Liver (tissue), 9 donors: ENCODE measurements around the gene PPM1D. TPM values are rescaled to one million over a fixed set of nuclear protein-coding genes. Genes with fewer than 3 reads are reported as not detected.

Source experiments
- DNase-seq: peaks from one replicate; pipeline ENCODE4 v3.0.0-alpha.2; 2017; ENCODE audit warnings: low spot score
- H3K27ac ChIP-seq, 2 donors: one replicate each; pipeline ENCODE4 v1.7.0; 2013; ENCODE audit warnings: inconsistent platforms in 2 of 2, low read length in 2 of 2, control low read depth in 1 of 2, low read depth in 1 of 2, mild to moderate bottlenecking in 1 of 2
- H3K27me3 ChIP-seq, 4 donors: one replicate each; pipeline versions ENCODE4 v1.6.1 to v1.7.0; 2013; ENCODE audit warnings: low read length in 3 of 4, inconsistent platforms in 1 of 4, mild to moderate bottlenecking in 1 of 4, moderate library complexity in 1 of 4; ENCODE audit not compliant: control insufficient read depth in 4 of 4, insufficient read depth in 4 of 4
- H3K36me3 ChIP-seq, 4 donors: one replicate each; pipeline versions ENCODE4 v1.6.1 to v1.7.0; 2013; ENCODE audit warnings: low read length in 3 of 4, mild to moderate bottlenecking in 3 of 4, low read depth in 1 of 4, moderate library complexity in 1 of 4; ENCODE audit not compliant: control insufficient read depth in 4 of 4, insufficient read depth in 3 of 4
- H3K4me1 ChIP-seq, 4 donors: one replicate each; pipeline versions ENCODE4 v1.6.1 to v1.7.0; 2013; ENCODE audit warnings: low read length in 3 of 4, mild to moderate bottlenecking in 3 of 4, moderate library complexity in 1 of 4; ENCODE audit not compliant: control insufficient read depth in 4 of 4, insufficient read depth in 4 of 4
- H3K4me3 ChIP-seq, 3 donors: one replicate each; pipeline versions ENCODE4 v1.6.1 to v1.7.0; 2013; ENCODE audit warnings: low read length in 3 of 3, control low read depth in 1 of 3, low read depth in 1 of 3, mild to moderate bottlenecking in 1 of 3
- H3K9ac ChIP-seq, 2 donors: one replicate each; pipeline ENCODE4 v1.7.0; 2013; ENCODE audit warnings: low read length in 2 of 2, mild to moderate bottlenecking in 2 of 2, moderate library complexity in 2 of 2, control low read depth in 1 of 2, low read depth in 1 of 2
- H3K9me3 ChIP-seq, 4 donors: one replicate each; pipeline versions ENCODE4 v1.6.1 to v1.7.0; 2013; ENCODE audit warnings: low read length in 3 of 4; ENCODE audit not compliant: control insufficient read depth in 4 of 4
- EGR1 ChIP-seq, 2 donors: IDR thresholded peaks; 2 replicates each; pipeline ENCODE4 v1.6.1; 2016 to 2018; ENCODE audit warnings: antibody characterized with exemption in 2 of 2, low read depth in 2 of 2
- FOXA1 ChIP-seq: IDR thresholded peaks from 2 replicates; pipeline ENCODE4 v1.6.1; 2016; ENCODE audit warnings: antibody characterized with exemption
- FOXA2 ChIP-seq: IDR thresholded peaks from 2 replicates; pipeline ENCODE4 v1.6.1; 2016; ENCODE audit warnings: antibody characterized with exemption
- GABPA ChIP-seq, 2 donors: IDR thresholded peaks in 1 of 2; conservative IDR thresholded peaks in 1 of 2; 2 replicates each; pipeline ENCODE4 v1.6.1; 2016; ENCODE audit warnings: antibody characterized with exemption in 2 of 2, mild to moderate bottlenecking in 1 of 2, moderate library complexity in 1 of 2
- HNF4A ChIP-seq, 2 donors: conservative IDR thresholded peaks; 2 replicates each; pipeline ENCODE4 v1.6.1; 2016; ENCODE audit warnings: antibody characterized with exemption in 2 of 2, mild to moderate bottlenecking in 2 of 2
- HNF4G ChIP-seq: IDR thresholded peaks from 2 replicates; pipeline ENCODE4 v1.6.1; 2016; ENCODE audit warnings: antibody characterized with exemption
- JUND ChIP-seq, 2 donors: IDR thresholded peaks; 2 replicates each; pipeline ENCODE4 v1.6.1; 2016; ENCODE audit warnings: antibody characterized with exemption in 2 of 2
- NR2F2 ChIP-seq: IDR thresholded peaks from 2 replicates; pipeline ENCODE4 v1.6.1; 2016; ENCODE audit warnings: antibody characterized with exemption
- RAD21 ChIP-seq, 2 donors: IDR thresholded peaks; 2 replicates each; pipeline ENCODE4 v1.6.1; 2016; ENCODE audit warnings: antibody characterized with exemption in 2 of 2, mild to moderate bottlenecking in 2 of 2
- RXRA ChIP-seq, 2 donors: IDR thresholded peaks; 2 replicates each; pipeline ENCODE4 v1.6.1; 2017 to 2018; ENCODE audit warnings: antibody characterized with exemption in 2 of 2, mild to moderate bottlenecking in 1 of 2
- SP1 ChIP-seq: IDR thresholded peaks from 2 replicates; pipeline ENCODE4 v1.6.1; 2018; ENCODE audit warnings: antibody characterized with exemption, mild to moderate bottlenecking
- TAF1 ChIP-seq: conservative IDR thresholded peaks from 2 replicates; pipeline ENCODE4 v1.6.1; 2016; ENCODE audit warnings: antibody characterized with exemption, mild to moderate bottlenecking
- YY1 ChIP-seq: IDR thresholded peaks from 2 replicates; pipeline ENCODE4 v1.6.1; 2016; ENCODE audit warnings: antibody characterized with exemption, mild to moderate bottlenecking
- WGBS: extraction: QIAGEN DNeasy Blood & Tissue Kit; methylation state at CpG from one replicate; pipeline ENCODE4 v1.1.7; 2013; 5-methylcytosine and 5-hydroxymethylcytosine counted together
- polyA plus RNA-seq, 2 donors: library from polyadenylated mRNA; stranded (reverse) in 1 of 2; unstranded in 1 of 2; fragments of 200-250 nt in 1 of 2; fragments of >200 nt in 1 of 2; fragmentation: Nextera tagmentation in 1 of 2; extraction: Ambion mirVana in 1 of 2; gene quantifications; one replicate each; pipeline versions ENCODE4 v1.2.1 to v1.2.3, GENCODE V29; 2013 to 2015
- total RNA-seq, 2 donors: library from RNA; depleted of rRNA; stranded (reverse); fragments of >200 nt; gene quantifications; one replicate each; pipeline ENCODE4 v1.2.3, GENCODE V29; 2014
- TF ChIP-seq, protein P1 (sequence below): fragments of 150-350 bp; IDR thresholded peaks from 2 replicates; pipeline ENCODE4 v1.5.1; 2017; ENCODE audit warnings: improper control_type of control experiment, low read depth, low read length; ENCODE audit not compliant: missing input control
- TF ChIP-seq, protein P2 (sequence below): IDR thresholded peaks from 2 replicates; pipeline ENCODE4 v1.6.1; 2016; ENCODE audit warnings: antibody characterized with exemption
- TF ChIP-seq, protein P3 (sequence below): IDR thresholded peaks from 2 replicates; pipeline ENCODE4 v1.6.1; 2016; ENCODE audit warnings: antibody characterized with exemption, mild to moderate bottlenecking
- TF ChIP-seq, protein P4 (sequence below): IDR thresholded peaks from 2 replicates; pipeline ENCODE4 v1.6.1; 2016; ENCODE audit warnings: antibody characterized with exemption
- TF ChIP-seq, protein P5 (sequence below): IDR thresholded peaks from 2 replicates; pipeline ENCODE4 v1.6.1; 2016; ENCODE audit warnings: antibody characterized with exemption
- donor health status: healthy.
- donor health status: healthy.
- donor health status: healthy.
- donor health status: healthy.
- donor health status: healthy.

The PPM1D gene
- total and polyA plus RNA-seq, 4 donors = 2.0 to 8.7 (median 5.0) TPM

DNA sequence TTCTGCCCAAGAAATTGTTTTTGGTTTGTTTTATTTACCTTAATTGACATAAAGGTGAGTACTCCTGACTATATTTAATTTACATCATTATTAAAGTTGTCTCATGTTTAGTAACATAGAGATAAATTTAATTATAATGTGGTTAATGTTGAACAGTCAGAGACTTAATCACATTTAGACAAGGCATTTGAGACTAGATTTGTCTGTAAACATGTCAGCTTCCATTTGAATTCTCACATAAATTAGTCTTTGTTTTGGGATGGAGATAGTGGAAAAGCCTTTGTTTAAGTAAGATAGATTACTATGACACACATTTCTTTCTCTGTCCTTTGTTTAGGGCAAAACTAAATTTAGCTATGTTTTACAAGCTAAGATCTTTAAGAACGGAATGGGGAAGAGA lies 59.2 kb downstream of the PPM1D start (continued):
- TF ChIP-seq, protein P1, sequence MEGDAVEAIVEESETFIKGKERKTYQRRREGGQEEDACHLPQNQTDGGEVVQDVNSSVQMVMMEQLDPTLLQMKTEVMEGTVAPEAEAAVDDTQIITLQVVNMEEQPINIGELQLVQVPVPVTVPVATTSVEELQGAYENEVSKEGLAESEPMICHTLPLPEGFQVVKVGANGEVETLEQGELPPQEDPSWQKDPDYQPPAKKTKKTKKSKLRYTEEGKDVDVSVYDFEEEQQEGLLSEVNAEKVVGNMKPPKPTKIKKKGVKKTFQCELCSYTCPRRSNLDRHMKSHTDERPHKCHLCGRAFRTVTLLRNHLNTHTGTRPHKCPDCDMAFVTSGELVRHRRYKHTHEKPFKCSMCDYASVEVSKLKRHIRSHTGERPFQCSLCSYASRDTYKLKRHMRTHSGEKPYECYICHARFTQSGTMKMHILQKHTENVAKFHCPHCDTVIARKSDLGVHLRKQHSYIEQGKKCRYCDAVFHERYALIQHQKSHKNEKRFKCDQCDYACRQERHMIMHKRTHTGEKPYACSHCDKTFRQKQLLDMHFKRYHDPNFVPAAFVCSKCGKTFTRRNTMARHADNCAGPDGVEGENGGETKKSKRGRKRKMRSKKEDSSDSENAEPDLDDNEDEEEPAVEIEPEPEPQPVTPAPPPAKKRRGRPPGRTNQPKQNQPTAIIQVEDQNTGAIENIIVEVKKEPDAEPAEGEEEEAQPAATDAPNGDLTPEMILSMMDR = no peak
- TF ChIP-seq GABPA (IDR thresholded peaks at IDR 0.05 in 1 of 2, conservative IDR thresholded peaks at IDR 0.05 in 1 of 2) (no peak), HNF4A (conservative IDR thresholded peaks at IDR 0.05) (no peak), NR2F2 (no peak), EGR1 (IDR thresholded peaks at IDR 0.05; ENCODE audit: low read depth in 2 of 2) (no peak)

DNA sequence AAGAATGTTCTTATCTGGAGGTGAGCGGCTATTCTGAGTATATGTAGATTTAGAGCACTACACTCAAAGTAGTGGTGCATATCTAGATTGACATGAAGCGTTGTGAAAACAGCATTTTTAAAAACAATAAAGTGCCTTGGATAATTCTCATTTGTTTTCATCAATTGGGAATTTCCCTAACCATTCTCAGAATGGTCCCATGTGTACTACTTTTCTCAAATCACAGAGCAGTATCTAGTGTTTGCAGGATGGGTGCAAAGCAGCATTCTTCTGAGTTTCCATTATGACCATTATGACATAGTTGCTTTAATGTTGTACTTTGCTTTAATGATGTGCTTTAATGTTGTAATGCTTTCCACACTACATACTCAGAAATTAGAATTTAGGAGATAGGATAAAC lies 61.5 kb downstream of the PPM1D start:
- Histone ChIP-seq H3K36me3 (peaks cover 2 to 16% (median 10%) of the 10 kb centered on the region in 4 donors), H3K9ac (no peak overlapping the region), H3K4me1 (no peaks in the 10 kb centered on the region), H3K4me3 (no peak overlapping the region), H3K27ac (no peak overlapping the region), H3K9me3 (no peaks in the 10 kb centered on the region), H3K27me3 (no peaks in the 10 kb centered on the region)
- no peak for TF ChIP-seq NR2F2
- TF ChIP-seq, protein P2, sequence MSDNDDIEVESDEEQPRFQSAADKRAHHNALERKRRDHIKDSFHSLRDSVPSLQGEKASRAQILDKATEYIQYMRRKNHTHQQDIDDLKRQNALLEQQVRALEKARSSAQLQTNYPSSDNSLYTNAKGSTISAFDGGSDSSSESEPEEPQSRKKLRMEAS = no peak
- TF ChIP-seq FOXA1 = no peak
- TF ChIP-seq SP1 = no peak
- TF ChIP-seq, protein P3, sequence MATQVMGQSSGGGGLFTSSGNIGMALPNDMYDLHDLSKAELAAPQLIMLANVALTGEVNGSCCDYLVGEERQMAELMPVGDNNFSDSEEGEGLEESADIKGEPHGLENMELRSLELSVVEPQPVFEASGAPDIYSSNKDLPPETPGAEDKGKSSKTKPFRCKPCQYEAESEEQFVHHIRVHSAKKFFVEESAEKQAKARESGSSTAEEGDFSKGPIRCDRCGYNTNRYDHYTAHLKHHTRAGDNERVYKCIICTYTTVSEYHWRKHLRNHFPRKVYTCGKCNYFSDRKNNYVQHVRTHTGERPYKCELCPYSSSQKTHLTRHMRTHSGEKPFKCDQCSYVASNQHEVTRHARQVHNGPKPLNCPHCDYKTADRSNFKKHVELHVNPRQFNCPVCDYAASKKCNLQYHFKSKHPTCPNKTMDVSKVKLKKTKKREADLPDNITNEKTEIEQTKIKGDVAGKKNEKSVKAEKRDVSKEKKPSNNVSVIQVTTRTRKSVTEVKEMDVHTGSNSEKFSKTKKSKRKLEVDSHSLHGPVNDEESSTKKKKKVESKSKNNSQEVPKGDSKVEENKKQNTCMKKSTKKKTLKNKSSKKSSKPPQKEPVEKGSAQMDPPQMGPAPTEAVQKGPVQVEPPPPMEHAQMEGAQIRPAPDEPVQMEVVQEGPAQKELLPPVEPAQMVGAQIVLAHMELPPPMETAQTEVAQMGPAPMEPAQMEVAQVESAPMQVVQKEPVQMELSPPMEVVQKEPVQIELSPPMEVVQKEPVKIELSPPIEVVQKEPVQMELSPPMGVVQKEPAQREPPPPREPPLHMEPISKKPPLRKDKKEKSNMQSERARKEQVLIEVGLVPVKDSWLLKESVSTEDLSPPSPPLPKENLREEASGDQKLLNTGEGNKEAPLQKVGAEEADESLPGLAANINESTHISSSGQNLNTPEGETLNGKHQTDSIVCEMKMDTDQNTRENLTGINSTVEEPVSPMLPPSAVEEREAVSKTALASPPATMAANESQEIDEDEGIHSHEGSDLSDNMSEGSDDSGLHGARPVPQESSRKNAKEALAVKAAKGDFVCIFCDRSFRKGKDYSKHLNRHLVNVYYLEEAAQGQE = no peak
- TF ChIP-seq YY1 = no peak
- no peak for TF ChIP-seq RAD21 (IDR thresholded peaks at IDR 0.05)
- TF ChIP-seq RXRA (IDR thresholded peaks at IDR 0.05) = no peak
- TF ChIP-seq, protein P4, sequence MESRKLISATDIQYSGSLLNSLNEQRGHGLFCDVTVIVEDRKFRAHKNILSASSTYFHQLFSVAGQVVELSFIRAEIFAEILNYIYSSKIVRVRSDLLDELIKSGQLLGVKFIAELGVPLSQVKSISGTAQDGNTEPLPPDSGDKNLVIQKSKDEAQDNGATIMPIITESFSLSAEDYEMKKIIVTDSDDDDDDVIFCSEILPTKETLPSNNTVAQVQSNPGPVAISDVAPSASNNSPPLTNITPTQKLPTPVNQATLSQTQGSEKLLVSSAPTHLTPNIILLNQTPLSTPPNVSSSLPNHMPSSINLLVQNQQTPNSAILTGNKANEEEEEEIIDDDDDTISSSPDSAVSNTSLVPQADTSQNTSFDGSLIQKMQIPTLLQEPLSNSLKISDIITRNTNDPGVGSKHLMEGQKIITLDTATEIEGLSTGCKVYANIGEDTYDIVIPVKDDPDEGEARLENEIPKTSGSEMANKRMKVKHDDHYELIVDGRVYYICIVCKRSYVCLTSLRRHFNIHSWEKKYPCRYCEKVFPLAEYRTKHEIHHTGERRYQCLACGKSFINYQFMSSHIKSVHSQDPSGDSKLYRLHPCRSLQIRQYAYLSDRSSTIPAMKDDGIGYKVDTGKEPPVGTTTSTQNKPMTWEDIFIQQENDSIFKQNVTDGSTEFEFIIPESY = no peak
- TF ChIP-seq, protein P1 = no peak
- TF ChIP-seq, protein P5, sequence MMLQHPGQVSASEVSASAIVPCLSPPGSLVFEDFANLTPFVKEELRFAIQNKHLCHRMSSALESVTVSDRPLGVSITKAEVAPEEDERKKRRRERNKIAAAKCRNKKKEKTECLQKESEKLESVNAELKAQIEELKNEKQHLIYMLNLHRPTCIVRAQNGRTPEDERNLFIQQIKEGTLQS = no peak
- no peak for TF ChIP-seq JUND (IDR thresholded peaks at IDR 0.05)
- TF ChIP-seq HNF4G = no peak
- no peak for TF ChIP-seq GABPA (IDR thresholded peaks at IDR 0.05 in 1 of 2, conservative IDR thresholded peaks at IDR 0.05 in 1 of 2)
- TF ChIP-seq TAF1 = no peak
- no peak for TF ChIP-seq FOXA2
- WGBS = 96% methylated on average over 2 of the region's 2 CpGs
- no peak for DNase-seq
